Middle frontal gyrus (tissue), 1 donor: Measurements from ENCODE around the gene TBC1D8.
"Not testable (repeated sequence)": the region's sequence is repeated elsewhere in the genome, so short reads cannot be mapped to it uniquely, and the experiment has no call there.

Experiments used
- DNase-seq: peaks from one replicate; pipeline ENCODE4 v3.0.0-alpha.2; 2015; ENCODE audit warnings: low spot score; ENCODE audit errors: extremely low spot score

The TBC1D8 gene

GRCh38 chr2:101064868-101065549, 86.2 kb downstream of the TBC1D8 start:
- no peak for DNase-seq

- DNase-seq, result no peak
These were observed 86.7 kb downstream of the TBC1D8 start for GRCh38 chr2:101064505-101064867.

GRCh38 chr2:101064125-101064502, 87.1 kb downstream of the TBC1D8 start:
- no peak for DNase-seq

- no peak for DNase-seq
These were observed 87.6 kb downstream of the TBC1D8 start for GRCh38 chr2:101063352-101064124.

- no peak for DNase-seq
These were observed 92.8 kb downstream of the TBC1D8 start for GRCh38 chr2:101058386-101058785.

- no peak for DNase-seq
These were observed 93.9 kb downstream of the TBC1D8 start for GRCh38 chr2:101057051-101057933.

GRCh38 chr2:101053117-101053516, 98.1 kb downstream of the TBC1D8 start:
- no peak for DNase-seq

GRCh38 chr2:101052147-101052546, 99.0 kb downstream of the TBC1D8 start:
- no peak for DNase-seq

- not testable (repeated sequence) for DNase-seq
These were observed 100.3 kb downstream of the TBC1D8 start for GRCh38 chr2:101050886-101051285.

- no peak for DNase-seq
These were observed 102.4 kb downstream of the TBC1D8 start for GRCh38 chr2:101048756-101049155.

- DNase-seq, result no peak
These were observed 103.4 kb downstream of the TBC1D8 start for GRCh38 chr2:101047774-101048173.

- no peak for DNase-seq
These were observed 104.0 kb downstream of the TBC1D8 start for GRCh38 chr2:101047075-101047766.

GRCh38 chr2:101045330-101045729, 105.9 kb downstream of the TBC1D8 start:
- DNase-seq, result no peak

GRCh38 chr2:101041413-101041812, 109.8 kb downstream of the TBC1D8 start:
- no peak for DNase-seq

GRCh38 chr2:101040761-101041160, 110.4 kb downstream of the TBC1D8 start:
- no peak for DNase-seq

GRCh38 chr2:101040072-101040471, 111.1 kb downstream of the TBC1D8 start:
- DNase-seq, result no peak

- DNase-seq, result no peak
These were observed 112.5 kb downstream of the TBC1D8 start for GRCh38 chr2:101038455-101039255.

- no peak for DNase-seq
These were observed 113.9 kb downstream of the TBC1D8 start for GRCh38 chr2:101037161-101037755.

- no peak for DNase-seq
These were observed 114.6 kb downstream of the TBC1D8 start for GRCh38 chr2:101036562-101036961.
